Measurements from ENCODE around the gene GMPPA.

GMPPA gene

GRCh38 chr2:219477815-219478214, 20.9 kb upstream of the GMPPA start:
- no peak overlapping the region for H3K27ac ChIP-seq
- ChIA-PET CTCF (interaction anchor here (2.0 kb wide), 1 partner anchor 11 kb away, joined by 7 read pairs; no protein-coding TSS in a partner anchor), POLR2A (ENCODE audit: low non-redundant PET) (no interaction called here)
- no peak for TF ChIP-seq CTCF (conservative IDR thresholded peaks at IDR 0.05; ENCODE audit: low read depth)
- no peak for DNase-seq (ENCODE audit: low spot score)

DNA sequence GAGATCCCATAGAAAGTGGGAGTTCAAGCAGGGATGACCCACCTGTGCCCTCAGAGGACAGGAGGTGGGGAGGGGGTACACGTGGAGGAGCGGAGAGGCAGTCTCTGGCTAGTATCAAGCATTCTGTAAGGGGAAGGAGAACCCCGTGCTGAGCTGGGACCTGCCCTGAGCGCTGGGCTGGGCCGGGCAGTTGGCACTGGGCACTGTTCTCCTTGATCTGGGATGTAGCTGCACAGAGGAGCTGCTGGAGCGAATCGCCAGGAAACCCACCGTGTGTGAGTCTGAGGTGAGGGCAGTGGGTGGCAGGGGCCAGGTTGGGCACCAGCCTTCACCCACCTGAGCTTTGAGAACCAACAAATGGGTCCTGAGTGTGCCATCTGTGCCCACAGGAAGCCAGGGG, 19.8 kb upstream of the GMPPA start:
- H3K27ac ChIP-seq = no peak overlapping the region
- no peak for DNase-seq (ENCODE audit: low spot score)
- ChIA-PET CTCF (interaction anchor here (0.6 kb wide), 3 partner anchors 34 to 808 kb away, joined by 3 to 4 read pairs (median 3); no protein-coding TSS in a partner anchor), POLR2A (ENCODE audit: low non-redundant PET) (no interaction called here)
- TF ChIP-seq CTCF (conservative IDR thresholded peaks at IDR 0.05; ENCODE audit: low read depth) = no peak

DNA sequence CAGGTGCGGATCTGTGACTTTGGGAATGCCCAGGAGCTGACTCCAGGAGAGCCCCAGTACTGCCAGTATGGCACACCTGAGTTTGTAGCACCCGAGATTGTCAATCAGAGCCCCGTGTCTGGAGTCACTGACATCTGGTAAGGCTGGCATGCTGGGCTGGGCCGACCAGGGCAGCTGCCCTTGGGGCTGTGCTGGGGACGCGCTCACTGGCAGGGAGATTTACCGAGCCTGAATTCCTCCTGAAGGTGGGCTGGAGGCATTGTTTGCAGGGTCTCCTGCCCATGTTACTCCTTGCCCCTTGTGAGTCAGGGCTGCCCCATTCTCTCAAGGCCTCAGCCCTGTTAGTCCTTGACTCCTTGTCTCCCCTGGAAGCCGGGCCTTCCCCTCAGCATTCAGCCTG, 18.7 kb upstream of the GMPPA start:
- no peak overlapping the region for H3K27ac ChIP-seq
- ChIA-PET POLR2A (ENCODE audit: low non-redundant PET) (no interaction called here), CTCF (no interaction called here)
- no peak for TF ChIP-seq CTCF (conservative IDR thresholded peaks at IDR 0.05; ENCODE audit: low read depth)
- DNase-seq (ENCODE audit: low spot score) = no peak

GRCh38 chr2:219482674-219483405, 15.9 kb upstream of the GMPPA start:
- DNase-seq (ENCODE audit: low spot score) = no peak
- CTCF ChIA-PET = interaction anchor here (0.6 to 1.5 kb wide), 5 partner anchors 9 to 1612 kb away, joined by 3 to 10 read pairs (median 6); no protein-coding TSS in a partner anchor
- POLR2A ChIA-PET (ENCODE audit: low non-redundant PET) = no interaction called here
- H3K27ac ChIP-seq = no peak overlapping the region
- TF ChIP-seq CTCF (conservative IDR thresholded peaks at IDR 0.05; ENCODE audit: low read depth) = no peak

DNA sequence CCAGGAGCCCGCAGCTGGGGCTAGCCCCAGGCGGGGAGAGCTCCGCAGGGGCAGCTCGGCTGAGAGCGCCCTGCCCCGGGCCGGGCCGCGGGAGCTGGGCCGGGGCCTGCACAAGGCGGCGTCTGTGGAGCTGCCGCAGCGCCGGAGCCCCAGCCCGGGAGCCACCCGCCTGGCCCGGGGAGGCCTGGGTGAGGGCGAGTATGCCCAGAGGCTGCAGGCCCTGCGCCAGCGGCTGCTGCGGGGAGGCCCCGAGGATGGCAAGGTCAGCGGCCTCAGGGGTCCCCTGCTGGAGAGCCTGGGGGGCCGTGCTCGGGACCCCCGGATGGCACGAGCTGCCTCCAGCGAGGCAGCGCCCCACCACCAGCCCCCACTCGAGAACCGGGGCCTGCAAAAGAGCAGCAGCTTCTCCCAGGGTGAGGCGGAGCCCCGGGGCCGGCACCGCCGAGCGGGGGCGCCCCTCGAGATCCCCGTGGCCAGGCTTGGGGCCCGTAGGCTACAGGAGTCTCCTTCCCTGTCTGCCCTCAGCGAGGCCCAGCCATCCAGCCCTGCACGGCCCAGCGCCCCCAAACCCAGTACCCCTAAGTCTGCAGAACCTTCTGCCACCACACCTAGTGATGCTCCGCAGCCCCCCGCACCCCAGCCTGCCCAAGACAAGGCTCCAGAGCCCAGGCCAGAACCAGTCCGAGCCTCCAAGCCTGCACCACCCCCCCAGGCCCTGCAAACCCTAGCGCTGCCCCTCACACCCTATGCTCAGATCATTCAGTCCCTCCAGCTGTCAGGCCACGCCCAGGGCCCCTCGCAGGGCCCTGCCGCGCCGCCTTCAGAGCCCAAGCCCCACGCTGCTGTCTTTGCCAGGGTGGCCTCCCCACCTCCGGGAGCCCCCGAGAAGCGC, 15.0 kb upstream of the GMPPA start:
- no peak for TF ChIP-seq CTCF (conservative IDR thresholded peaks at IDR 0.05; ENCODE audit: low read depth)
- no peak overlapping the region for H3K27ac ChIP-seq
- ChIA-PET POLR2A (ENCODE audit: low non-redundant PET) (no interaction called here), CTCF (interaction anchor here (0.7 to 1.5 kb wide), 2 partner anchors 8 to 76 kb away, joined by 6 to 10 read pairs; no protein-coding TSS in a partner anchor)
- DNase-seq (ENCODE audit: low spot score) = no peak

DNA sequence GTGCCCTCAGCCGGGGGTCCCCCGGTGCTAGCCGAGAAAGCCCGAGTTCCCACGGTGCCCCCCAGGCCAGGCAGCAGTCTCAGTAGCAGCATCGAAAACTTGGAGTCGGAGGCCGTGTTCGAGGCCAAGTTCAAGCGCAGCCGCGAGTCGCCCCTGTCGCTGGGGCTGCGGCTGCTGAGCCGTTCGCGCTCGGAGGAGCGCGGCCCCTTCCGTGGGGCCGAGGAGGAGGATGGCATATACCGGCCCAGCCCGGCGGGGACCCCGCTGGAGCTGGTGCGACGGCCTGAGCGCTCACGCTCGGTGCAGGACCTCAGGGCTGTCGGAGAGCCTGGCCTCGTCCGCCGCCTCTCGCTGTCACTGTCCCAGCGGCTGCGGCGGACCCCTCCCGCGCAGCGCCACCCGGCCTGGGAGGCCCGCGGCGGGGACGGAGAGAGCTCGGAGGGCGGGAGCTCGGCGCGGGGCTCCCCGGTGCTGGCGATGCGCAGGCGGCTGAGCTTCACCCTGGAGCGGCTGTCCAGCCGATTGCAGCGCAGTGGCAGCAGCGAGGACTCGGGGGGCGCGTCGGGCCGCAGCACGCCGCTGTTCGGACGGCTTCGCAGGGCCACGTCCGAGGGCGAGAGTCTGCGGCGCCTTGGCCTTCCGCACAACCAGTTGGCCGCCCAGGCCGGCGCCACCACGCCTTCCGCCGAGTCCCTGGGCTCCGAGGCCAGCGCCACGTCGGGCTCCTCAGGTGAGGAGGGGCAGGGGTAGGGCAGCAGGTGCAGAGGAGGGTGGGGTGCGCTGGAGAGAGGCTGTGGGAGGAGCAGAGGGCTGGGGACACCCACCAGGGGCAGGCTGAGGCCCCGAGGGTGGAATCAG, 14.1 kb upstream of the GMPPA start:
- ChIA-PET POLR2A (ENCODE audit: low non-redundant PET) (no interaction called here), CTCF (interaction anchor here (0.8 kb wide), 1 partner anchor 25 kb away, joined by 3 read pairs; no protein-coding TSS in a partner anchor)
- no peak for DNase-seq (ENCODE audit: low spot score)
- TF ChIP-seq CTCF (conservative IDR thresholded peaks at IDR 0.05; ENCODE audit: low read depth) = no peak
- no peak overlapping the region for H3K27ac ChIP-seq

Data from RWPE1 (cell line).